HG03139 (cell line): ENCODE data around the gene TRAPPC2L.

Source experiments
- ATAC-seq: cut with Tn5 transposase; IDR thresholded peaks from one replicate; pipeline ENCODE4 v1.9.1; 2021; ENCODE audit not compliant: unreplicated experiment

Gene TRAPPC2L

GRCh38 chr16:88837806-88838205, 19.1 kb upstream of the TRAPPC2L start:
- ATAC-seq: no peak

- no peak for ATAC-seq
These were observed 18.4 kb upstream of the TRAPPC2L start for GRCh38 chr16:88838566-88838965.

- no peak for ATAC-seq
These were observed 17.8 kb upstream of the TRAPPC2L start for GRCh38 chr16:88839026-88839529.

- no peak for ATAC-seq
These were observed 17.0 kb upstream of the TRAPPC2L start for GRCh38 chr16:88839745-88840599.

GRCh38 chr16:88840600-88841215, 16.2 kb upstream of the TRAPPC2L start:
- no peak for ATAC-seq

- ATAC-seq: no peak
These were observed 15.2 kb upstream of the TRAPPC2L start for GRCh38 chr16:88841521-88842307.

GRCh38 chr16:88842308-88842756, 14.6 kb upstream of the TRAPPC2L start:
- ATAC-seq: no peak

GRCh38 chr16:88842806-88843205, 14.1 kb upstream of the TRAPPC2L start:
- no peak for ATAC-seq

- no peak for ATAC-seq
These were observed 13.7 kb upstream of the TRAPPC2L start for GRCh38 chr16:88843256-88843655.

- ATAC-seq: no peak
These were observed 12.4 kb upstream of the TRAPPC2L start for GRCh38 chr16:88844419-88845036.

- no peak for ATAC-seq
These were observed 10.8 kb upstream of the TRAPPC2L start for GRCh38 chr16:88846088-88846487.

- ATAC-seq: no peak
These were observed 9.3 kb upstream of the TRAPPC2L start for GRCh38 chr16:88847654-88848053.

GRCh38 chr16:88848557-88848956, 8.4 kb upstream of the TRAPPC2L start:
- ATAC-seq: no peak

- no peak for ATAC-seq
These were observed 6.3 kb upstream of the TRAPPC2L start for GRCh38 chr16:88850531-88851199.

- no peak for ATAC-seq
These were observed 5.3 kb upstream of the TRAPPC2L start for GRCh38 chr16:88851616-88852015.

GRCh38 chr16:88853325-88853941, 3.5 kb upstream of the TRAPPC2L start:
- ATAC-seq: no peak

- no peak for ATAC-seq
These were observed 2.4 kb upstream of the TRAPPC2L start for GRCh38 chr16:88854306-88855111.

GRCh38 chr16:88855176-88855575, 1.8 kb upstream of the TRAPPC2L start:
- ATAC-seq: no peak

GRCh38 chr16:88855736-88856121, 1.2 kb upstream of the TRAPPC2L start:
- no peak for ATAC-seq
